ENCODE measurements around the gene ARMC6. TPM values are rescaled to one million over a fixed set of nuclear protein-coding genes. Genes with fewer than 3 reads are reported as not detected.

ARMC6 gene
- total RNA-seq, 4 donors from 2014 or later = 14.4 to 34.9 (median 26.0) TPM

GRCh38 chr19:19067276-19068072 is 34.1 kb downstream of the ARMC6 start:
- H3K4me3 ChIP-seq = no peak overlapping the region
- peaks cover 45% of the 10 kb centered on the region for H3K4me1 ChIP-seq
- no peak for DNase-seq (ENCODE audit: low spot score in 2 of 2)
- 65% methylated on average over 11 of the region's 11 CpGs for WGBS
- no peaks in the 10 kb centered on the region for H3K9me3 ChIP-seq
- TF ChIP-seq, protein P1, sequence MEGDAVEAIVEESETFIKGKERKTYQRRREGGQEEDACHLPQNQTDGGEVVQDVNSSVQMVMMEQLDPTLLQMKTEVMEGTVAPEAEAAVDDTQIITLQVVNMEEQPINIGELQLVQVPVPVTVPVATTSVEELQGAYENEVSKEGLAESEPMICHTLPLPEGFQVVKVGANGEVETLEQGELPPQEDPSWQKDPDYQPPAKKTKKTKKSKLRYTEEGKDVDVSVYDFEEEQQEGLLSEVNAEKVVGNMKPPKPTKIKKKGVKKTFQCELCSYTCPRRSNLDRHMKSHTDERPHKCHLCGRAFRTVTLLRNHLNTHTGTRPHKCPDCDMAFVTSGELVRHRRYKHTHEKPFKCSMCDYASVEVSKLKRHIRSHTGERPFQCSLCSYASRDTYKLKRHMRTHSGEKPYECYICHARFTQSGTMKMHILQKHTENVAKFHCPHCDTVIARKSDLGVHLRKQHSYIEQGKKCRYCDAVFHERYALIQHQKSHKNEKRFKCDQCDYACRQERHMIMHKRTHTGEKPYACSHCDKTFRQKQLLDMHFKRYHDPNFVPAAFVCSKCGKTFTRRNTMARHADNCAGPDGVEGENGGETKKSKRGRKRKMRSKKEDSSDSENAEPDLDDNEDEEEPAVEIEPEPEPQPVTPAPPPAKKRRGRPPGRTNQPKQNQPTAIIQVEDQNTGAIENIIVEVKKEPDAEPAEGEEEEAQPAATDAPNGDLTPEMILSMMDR (IDR thresholded peaks at IDR 0.05) = no peak
- no peak for TF ChIP-seq POLR2AphosphoS5 (IDR thresholded peaks at IDR 0.05)
- no peak for TF ChIP-seq EP300 (IDR thresholded peaks at IDR 0.05)
- no peak for TF ChIP-seq POLR2A (IDR thresholded peaks at IDR 0.05)
- no peaks in the 10 kb centered on the region for H3K36me3 ChIP-seq
- no peak overlapping the region for H3K27ac ChIP-seq
- H3K27me3 ChIP-seq = no peaks in the 10 kb centered on the region

- no peak for TF ChIP-seq EP300 (IDR thresholded peaks at IDR 0.05)
- no peak for TF ChIP-seq POLR2A (IDR thresholded peaks at IDR 0.05)
- TF ChIP-seq, protein P1 (IDR thresholded peaks at IDR 0.05) = no peak
- TF ChIP-seq POLR2AphosphoS5 (IDR thresholded peaks at IDR 0.05) = no peak
- no peaks in the 10 kb centered on the region for H3K9me3 ChIP-seq
- no peaks in the 10 kb centered on the region for H3K36me3 ChIP-seq
- peaks cover 37% of the 10 kb centered on the region for H3K4me1 ChIP-seq
- no peak overlapping the region for H3K27ac ChIP-seq
- H3K27me3 ChIP-seq = no peaks in the 10 kb centered on the region
- WGBS = 60% methylated on average over 11 of the region's 11 CpGs
- DNase-seq (ENCODE audit: low spot score in 2 of 2) = no peak
- no peak overlapping the region for H3K4me3 ChIP-seq
These were observed 35.6 kb downstream of the ARMC6 start for GRCh38 chr19:19068659-19069654.

DNA sequence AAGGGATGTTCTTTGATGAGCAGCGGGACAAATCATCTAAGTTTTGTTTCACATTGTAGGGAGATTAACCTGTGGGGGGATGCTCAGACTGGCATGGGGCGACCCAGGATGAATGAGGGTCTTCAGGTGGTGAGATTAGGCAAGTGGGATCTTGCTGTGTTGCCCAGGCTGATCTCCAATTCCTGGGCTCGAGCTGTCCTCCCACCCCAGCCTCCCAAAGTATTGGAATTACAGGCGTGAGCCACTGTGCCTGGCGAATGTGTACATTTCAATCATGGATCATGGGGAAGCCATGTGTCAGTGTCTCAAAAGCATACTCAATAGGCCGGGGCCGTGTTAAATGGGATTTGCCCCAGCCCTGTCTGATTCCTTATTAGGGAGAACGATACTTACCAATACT is 38.5 kb downstream of the ARMC6 start:
- Histone ChIP-seq H3K4me3 (no peak overlapping the region), H3K9me3 (no peaks in the 10 kb centered on the region), H3K4me1 (peaks cover 15% of the 10 kb centered on the region), H3K27ac (no peak overlapping the region), H3K36me3 (no peaks in the 10 kb centered on the region), H3K27me3 (no peaks in the 10 kb centered on the region)
- TF ChIP-seq POLR2AphosphoS5 (IDR thresholded peaks at IDR 0.05) (no peak), EP300 (IDR thresholded peaks at IDR 0.05) (no peak), POLR2A (IDR thresholded peaks at IDR 0.05) (no peak)
- TF ChIP-seq, protein P1 (IDR thresholded peaks at IDR 0.05) = no peak
- DNase-seq (ENCODE audit: low spot score in 2 of 2) = no peak
- 95% methylated on average over 8 of the region's 8 CpGs for whole genome bisulfite sequencing

DNA sequence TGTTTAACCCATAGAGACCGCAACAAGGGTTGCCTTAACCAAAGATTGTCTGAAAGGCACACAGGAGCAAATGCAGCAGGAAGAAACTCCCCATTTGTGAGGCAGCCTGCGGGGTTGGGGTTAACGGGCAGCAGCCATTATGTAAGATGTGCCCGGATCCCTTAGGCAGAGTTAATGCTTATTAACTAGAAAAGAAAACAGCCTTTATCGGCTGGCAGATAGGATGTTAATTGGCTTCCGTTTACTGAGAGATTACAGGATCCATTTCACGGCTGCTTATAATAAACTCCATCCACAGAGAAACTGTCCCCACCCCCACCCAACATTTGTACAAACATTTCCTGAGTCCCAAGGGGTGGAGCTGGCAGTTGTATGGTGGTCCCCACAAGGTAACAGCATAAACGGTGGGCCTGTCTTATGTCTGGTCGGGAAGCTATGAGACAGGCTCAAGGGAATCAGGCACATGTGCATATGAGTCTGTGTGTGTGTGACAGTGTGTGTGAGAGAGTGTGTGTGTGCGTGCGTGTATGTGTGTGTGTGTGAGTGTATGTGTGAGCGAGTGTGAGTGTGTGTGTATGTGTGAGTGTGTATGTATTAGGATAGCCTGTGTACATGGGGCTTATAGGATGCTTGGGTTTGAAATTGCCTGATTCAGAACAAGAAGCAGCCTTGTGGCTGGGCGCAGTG is 40.9 kb downstream of the ARMC6 start:
- Histone ChIP-seq H3K4me3 (no peak overlapping the region), H3K9me3 (no peaks in the 10 kb centered on the region), H3K4me1 (peaks cover under 1% of the 10 kb centered on the region), H3K27ac (no peak overlapping the region), H3K27me3 (no peaks in the 10 kb centered on the region), H3K36me3 (no peaks in the 10 kb centered on the region)
- WGBS = 75% methylated on average over 13 of the region's 13 CpGs
- TF ChIP-seq, protein P1 (IDR thresholded peaks at IDR 0.05) = no peak
- TF ChIP-seq POLR2A (IDR thresholded peaks at IDR 0.05) (no peak), EP300 (IDR thresholded peaks at IDR 0.05) (no peak), POLR2AphosphoS5 (IDR thresholded peaks at IDR 0.05) (no peak)
- DNase-seq (ENCODE audit: low spot score in 2 of 2) = no peak

Data from suprapubic skin (tissue), 4 donors.